ENCODE measurements around the gene TLR8.

TLR8 gene

DNA sequence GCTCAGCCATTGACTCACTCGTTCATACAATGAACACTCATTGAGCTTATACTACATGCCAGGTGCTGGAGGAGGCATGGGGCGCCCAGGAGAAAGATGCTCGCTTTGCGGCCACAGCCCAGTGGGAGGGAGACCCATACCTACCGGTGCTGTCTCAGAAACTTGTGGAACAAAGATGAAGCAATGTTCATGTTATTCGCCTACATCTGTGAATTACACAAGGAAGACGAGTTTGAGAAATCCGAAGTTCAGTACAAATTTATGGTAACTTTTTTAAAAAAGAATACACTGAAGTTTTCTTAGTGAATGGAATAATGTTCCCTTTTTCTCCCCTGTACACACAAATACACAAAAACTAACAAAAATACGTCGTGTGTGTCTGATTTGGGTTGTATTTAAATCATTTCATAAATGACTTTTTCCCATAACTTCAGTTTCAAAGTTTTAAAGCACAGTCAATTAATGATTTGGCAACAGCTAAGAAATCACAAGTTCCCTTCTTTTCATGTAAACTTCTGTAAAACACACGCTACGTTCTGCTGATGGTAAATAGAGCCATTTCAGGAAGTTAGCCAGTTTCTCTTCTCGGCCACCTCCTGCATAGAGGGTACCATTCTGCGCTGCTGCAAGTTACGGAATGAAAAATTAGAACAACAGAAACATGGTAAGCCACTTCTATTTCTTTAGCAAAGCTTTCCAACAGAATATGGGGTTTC, at the start of gene TLR8:
Gene TLR8, plus strand, starts transcription at position 575 of the 716 bp plus-strand sequence. Its CDS starts 87 bp downstream, at position 662.
- no peak for DNase-seq (ENCODE audit: low read depth)

DNA sequence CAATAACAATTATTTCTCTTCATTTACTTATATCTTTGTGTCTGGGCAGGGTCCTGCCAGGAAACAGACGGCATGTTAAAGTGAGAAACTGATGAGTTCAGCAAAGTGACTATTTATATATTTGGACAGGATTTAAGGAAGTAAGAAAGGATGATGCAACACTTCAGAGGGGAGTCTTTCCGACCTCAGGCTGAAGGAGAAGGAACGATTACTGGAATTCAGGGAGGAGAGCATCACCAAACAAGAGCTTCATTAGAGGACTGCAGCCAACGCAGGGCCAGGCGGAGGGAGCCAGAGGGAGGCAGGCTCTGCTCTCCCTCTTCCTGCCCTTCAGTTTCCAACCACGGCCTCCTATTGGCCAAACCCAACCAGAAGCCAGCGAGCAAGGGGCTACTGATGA, 41.1 kb upstream of the TLR8 start:
- DNase-seq (ENCODE audit: low read depth), result no peak

DNA sequence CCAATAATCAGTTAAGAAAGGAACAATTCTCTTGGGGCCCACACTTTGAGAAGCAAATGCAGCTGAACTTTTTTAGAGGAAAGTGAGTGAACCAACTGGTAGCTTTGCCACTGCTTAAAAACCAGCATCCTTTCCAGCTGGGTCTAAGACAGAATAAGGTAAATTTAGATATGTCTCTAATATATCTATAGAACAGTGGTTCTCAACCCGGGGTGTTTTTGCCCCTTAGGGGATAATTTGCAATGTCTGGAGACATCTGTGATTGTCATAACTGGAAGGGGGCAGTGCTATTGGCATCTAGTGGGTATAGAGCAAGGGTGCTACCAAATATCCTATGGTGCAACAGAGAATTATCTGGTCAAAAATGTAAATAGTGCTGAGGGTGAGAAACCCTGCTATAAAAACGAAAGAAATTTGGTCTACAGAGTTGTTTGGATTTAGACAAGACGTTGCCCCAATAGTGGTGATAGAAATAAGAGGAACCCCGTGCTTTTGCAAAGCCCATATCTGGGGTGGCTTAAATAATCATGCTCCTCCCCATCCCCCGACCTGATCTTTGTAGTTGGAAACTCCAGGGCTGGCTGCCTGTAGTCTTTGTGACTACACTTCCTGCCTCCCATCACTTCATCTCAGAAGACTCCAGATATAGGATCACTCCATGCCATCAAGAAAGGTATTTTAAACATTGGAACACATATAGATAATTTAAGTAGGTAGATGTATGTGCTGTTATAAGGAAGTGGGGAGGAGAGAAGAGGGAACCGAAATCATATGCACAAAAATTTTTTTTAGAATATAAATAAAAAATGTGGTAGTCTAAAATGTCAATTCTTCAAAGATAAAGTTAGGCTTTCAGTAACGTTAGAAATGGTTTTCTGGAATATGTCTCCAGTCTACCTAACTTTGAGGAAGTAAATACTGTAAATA, 39.7 kb upstream of the TLR8 start, which contains the start of gene TLR7:
Gene TLR7, plus strand, starts transcription at position 622 of the 927 bp plus-strand sequence. CDS start 507 bp downstream, outside the sequence.
- DNase-seq (ENCODE audit: low read depth), result no peak

DNA sequence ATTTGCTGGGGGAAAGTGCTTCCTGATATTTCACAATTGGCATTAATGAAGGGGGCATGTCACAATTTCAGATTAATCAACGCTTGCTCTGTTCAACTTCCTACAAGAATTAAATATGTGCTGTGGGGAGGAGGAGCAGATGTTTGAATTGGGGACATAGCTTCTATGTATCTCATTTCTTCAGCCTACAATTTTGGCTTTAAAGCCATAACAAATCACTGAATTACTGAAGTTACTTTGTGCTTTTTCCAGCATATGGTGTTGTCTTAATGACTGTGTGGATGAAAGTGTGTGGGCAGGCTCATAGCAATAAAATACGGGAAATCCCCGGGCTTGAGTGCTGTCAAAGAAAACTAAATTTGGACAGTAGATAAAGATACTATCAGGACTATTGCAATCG, 38.7 kb upstream of the TLR8 start:
- DNase-seq (ENCODE audit: low read depth), result no peak

DNA sequence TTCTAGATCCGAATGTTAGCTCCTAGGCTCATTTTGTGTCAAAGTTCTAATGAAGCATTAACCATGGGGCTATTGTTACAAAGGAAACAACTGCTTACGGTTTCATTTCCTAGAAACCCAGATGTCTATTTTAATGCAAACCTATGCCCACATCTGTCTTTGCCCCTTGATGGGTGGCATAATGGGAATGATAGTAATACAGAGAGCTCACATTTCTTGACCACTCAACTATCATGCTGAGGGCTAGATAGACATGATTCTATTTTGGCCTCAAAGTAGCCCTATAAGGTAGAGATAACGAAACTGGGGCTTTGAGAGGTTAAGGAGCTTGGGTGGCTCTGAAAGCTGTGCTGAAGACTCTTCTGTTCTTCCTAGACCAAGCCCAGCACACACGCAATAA, 37.7 kb upstream of the TLR8 start:
- DNase-seq (ENCODE audit: low read depth), result no peak

DNA sequence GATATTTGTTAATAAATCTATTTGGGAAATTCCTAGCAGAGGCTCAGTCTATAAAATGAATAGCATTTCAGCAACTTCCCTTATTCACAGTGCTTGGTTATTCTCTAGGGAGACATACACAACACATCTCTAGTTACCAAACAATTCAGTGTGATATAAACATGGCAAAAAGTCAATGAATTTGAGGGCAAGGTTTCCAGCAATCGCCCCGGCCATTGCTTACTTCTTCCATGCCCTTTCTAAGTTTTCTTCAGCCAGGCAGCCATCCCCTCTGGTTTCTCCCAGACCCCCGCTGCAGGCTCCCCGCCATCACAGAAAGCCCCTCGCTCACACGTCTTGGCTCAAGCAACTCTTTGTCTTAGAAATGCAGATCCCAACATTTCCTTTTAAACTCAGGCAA, 35.2 kb upstream of the TLR8 start:
- DNase-seq (ENCODE audit: low read depth), result no peak

DNA sequence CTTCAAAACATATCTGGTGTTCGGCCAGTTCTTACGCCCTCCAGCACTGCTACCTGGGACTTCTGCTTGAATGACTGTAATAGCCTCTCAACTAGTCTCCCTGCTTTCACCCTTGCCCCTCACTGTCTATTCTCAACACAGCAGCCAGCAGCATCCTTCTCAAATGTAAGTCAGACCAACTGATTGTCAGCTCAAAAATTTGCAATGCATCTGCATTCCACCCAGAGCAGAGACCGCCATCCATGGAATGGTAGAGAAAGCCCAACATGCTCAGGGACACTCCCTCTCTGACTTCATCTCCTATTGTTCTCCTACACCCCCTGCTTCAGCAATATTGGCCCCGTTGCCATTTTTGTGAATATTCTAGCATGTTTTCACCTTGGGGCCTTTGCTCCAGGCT, 33.7 kb upstream of the TLR8 start:
- no peak for DNase-seq (ENCODE audit: low read depth)

DNA sequence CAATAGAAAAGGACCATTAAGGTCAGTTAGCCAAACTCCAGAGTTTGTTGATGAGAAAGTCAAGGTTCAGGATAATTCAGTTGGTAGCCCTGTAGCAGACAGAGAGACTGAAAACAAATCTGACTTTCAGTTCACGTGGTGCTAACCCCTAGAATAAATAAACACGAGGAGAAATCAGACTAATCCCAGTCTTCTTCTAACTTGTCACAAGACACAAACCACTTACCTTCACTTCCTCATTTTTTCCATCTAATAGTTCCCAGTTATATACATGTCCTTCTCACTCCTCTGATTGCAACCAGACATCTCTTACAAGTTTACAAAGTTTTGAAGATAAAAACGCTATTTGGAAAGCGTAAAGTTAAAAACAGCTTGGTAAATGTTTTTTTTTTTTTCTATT, 31.8 kb upstream of the TLR8 start:
- no peak for DNase-seq (ENCODE audit: low read depth)

DNA sequence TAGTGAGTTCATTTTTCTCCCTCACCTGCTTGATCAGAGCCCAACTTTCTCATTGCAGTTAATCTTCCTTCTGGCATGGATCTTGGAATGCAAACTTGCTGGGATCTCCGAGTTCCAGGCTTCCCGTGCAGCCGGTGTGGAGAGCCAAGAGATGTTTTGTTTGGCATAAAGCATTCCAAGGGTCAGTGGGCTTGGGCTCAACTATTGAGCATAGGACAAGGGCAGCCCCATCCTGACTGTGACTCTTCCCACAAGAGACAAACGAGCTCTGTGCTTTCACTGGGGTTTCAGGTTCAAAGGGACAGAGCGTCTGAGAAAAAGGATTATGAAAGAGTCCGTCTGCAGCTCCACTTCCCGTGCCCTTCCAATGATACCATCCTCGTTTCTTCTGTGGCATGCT, 29.0 kb upstream of the TLR8 start:
- no peak for DNase-seq (ENCODE audit: low read depth)

DNA sequence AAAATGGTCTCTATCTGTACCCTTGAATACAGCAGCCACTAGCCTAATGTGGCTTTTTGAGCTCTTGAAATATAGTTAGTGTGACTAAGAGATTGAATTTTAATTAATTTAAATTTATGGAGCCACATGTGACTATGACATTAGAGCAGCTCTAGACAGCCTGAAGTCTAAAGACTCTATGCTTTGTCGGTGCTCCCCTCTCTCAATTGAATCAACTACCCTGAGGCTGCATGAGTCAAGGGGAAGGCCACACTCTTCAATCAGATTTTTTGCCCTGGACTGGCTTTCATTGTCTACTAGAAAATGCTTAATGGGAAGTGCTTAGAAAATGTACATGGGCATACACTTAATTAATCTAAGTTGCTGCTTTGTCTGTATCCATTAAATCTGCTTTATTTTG, 27.9 kb upstream of the TLR8 start:
- no peak for DNase-seq (ENCODE audit: low read depth)

DNA sequence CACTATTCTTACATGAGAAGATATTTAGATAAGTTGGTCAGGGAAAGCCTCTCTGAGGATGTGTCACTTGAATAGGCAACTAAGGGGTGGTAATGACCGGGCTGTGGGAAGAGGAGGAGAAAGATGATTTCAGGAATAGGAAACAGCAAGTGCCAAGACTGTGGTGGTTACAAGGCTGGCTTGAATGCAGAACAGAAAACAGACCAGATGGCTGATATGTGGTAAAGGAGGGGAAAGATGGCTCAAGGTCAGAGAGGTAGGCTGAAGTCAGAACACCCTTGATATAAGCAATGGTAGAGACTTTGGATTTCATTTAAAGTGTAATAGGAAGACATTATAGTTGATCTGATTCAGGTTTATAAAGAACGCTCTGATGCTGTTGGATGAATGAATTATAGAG, 24.5 kb upstream of the TLR8 start:
- no peak for DNase-seq (ENCODE audit: low read depth)

DNA sequence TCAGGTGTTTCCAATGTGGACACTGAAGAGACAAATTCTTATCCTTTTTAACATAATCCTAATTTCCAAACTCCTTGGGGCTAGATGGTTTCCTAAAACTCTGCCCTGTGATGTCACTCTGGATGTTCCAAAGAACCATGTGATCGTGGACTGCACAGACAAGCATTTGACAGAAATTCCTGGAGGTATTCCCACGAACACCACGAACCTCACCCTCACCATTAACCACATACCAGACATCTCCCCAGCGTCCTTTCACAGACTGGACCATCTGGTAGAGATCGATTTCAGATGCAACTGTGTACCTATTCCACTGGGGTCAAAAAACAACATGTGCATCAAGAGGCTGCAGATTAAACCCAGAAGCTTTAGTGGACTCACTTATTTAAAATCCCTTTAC, 20.9 kb upstream of the TLR8 start:
- DNase-seq (ENCODE audit: low read depth), result no peak

DNA sequence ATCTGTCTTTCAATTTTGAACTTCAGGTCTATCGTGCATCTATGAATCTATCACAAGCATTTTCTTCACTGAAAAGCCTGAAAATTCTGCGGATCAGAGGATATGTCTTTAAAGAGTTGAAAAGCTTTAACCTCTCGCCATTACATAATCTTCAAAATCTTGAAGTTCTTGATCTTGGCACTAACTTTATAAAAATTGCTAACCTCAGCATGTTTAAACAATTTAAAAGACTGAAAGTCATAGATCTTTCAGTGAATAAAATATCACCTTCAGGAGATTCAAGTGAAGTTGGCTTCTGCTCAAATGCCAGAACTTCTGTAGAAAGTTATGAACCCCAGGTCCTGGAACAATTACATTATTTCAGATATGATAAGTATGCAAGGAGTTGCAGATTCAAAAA, 19.9 kb upstream of the TLR8 start:
- no peak for DNase-seq (ENCODE audit: low read depth)

DNA sequence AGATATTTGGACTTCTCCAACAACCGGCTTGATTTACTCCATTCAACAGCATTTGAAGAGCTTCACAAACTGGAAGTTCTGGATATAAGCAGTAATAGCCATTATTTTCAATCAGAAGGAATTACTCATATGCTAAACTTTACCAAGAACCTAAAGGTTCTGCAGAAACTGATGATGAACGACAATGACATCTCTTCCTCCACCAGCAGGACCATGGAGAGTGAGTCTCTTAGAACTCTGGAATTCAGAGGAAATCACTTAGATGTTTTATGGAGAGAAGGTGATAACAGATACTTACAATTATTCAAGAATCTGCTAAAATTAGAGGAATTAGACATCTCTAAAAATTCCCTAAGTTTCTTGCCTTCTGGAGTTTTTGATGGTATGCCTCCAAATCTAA, 19.3 kb upstream of the TLR8 start:
- no peak for DNase-seq (ENCODE audit: low read depth)

DNA sequence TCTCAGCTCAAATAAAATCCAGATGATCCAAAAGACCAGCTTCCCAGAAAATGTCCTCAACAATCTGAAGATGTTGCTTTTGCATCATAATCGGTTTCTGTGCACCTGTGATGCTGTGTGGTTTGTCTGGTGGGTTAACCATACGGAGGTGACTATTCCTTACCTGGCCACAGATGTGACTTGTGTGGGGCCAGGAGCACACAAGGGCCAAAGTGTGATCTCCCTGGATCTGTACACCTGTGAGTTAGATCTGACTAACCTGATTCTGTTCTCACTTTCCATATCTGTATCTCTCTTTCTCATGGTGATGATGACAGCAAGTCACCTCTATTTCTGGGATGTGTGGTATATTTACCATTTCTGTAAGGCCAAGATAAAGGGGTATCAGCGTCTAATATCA, 18.7 kb upstream of the TLR8 start:
- DNase-seq (ENCODE audit: low read depth), result no peak

DNA sequence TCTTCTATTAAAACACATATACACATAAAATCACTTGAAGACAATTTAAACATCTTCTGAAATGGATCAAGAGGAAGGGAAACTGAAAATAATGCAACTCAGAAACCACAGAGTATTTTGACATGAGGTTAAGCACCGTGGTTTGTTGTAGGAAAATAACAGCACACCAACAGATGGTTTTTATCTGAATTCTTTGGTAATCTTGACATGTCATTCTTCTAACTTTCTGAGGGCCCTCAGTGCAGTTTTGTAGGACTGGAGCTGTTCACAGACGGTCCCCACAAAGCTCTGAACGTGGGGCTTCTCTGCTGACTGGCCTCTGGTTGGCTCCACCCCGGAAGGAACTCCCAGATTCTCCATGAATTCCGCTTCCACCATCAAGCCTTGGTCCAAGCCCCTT, 16.0 kb upstream of the TLR8 start:
- no peak for DNase-seq (ENCODE audit: low read depth)

DNA sequence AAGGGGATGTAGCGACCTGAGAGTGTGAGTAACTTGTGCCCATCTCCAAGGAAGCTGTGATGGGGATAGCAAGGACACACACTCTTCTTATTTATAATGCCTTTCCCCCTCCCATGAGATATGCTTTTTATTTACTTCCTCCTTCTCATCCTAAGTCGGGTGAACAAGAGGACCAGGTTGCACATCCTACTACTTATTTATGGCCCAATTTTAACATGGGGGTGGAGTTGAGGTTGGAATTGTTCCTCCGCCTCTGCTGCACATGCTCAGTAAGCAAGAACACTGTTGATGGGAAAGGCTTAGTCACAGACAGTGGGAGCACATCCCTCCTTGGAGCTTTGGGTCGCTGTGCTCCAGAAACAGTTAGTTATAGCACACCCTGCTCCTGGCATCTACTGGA, 15.2 kb upstream of the TLR8 start:
- DNase-seq (ENCODE audit: low read depth), result no peak

DNA sequence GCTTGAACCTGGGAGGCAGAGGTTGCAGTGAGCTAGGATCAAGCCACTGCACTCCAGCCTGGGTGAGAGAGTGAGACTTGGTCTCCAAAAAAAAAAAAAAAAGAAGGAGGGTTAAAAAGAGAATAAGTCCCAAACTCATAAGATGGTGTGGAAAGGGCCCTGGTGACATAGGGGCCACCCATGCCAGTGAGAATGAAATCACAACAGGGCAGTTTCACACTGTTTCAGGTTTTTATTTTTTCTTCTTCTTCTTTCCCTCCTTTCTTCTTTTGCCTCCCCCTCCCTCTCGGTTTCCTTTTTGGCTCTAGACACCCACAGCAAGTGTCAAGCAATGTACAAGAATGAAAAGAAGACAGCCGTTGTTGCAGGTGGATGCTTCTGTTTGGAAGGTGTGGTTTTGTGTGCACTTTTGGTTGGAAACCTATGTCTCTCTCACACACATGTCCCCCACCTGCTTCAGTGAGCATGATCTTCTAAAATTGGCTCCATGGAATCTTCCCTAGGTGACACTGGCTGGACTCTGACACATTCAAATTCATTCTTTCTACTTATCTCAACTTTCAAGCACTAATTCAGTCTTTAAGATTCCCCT, 14.4 kb upstream of the TLR8 start:
- no peak for DNase-seq (ENCODE audit: low read depth)

DNA sequence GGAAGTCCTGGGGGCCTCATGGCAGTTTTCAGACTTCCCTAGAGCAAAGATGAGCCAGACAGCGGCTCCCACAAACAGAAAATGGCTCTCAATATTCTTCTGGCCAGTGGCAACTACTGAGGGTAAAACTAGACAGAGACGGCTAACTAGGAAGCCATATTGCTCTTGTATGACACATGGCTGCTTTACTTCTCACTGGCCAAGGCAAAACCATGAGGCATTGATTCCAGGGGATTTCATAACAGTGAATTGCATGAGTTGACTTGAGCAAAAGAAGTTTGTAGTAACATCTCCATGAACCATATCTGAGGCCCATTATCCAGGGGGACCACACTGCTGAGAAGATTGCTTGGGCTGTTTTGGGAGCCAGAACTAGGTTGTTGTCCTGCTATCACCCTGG, 13.7 kb upstream of the TLR8 start:
- no peak for DNase-seq (ENCODE audit: low read depth)

DNA sequence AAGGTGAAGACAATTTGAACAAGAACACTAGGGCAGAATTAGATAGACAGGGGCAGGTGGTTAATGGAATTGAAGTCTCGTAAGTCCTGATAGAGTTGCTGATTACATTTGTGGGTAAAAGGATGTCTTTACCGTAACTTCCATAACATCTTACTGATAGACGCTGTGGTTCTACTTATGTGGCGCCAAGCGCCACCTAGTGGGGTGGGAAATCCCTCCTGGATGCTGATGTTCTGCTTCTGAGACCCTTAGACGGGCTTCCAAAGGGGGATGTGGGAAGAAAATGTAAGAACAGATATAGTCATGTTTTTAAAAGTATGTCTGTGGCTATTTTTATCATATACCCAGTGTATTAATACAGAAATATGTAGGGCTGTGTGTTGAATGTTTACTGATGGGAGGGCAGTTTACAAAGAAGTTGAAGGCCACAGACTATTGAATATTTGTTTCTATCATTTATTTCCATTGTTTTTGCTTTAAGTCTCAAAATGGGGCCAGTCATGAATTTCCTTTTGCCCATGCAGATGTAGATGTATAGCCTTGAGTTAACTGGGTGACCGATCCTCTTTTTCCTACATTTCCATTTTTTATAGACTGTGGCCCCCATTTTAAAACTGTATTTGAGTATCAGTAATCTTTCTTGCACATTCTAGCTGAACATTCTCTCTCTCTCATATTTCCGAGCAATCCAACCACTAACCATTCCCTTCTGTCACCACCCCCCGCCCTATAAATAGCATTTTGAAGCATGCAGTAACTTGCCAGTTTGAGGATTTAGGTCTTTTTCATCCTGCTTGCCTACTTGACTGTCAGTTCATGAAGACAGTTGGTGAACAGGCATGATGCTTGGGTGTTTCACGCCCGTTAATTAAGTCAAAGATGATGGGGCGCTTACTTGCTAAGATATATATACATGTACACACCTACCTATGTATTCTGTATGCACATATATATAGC, 12.1 kb upstream of the TLR8 start:
- DNase-seq (ENCODE audit: low read depth), result peak; percentile 1

DNA sequence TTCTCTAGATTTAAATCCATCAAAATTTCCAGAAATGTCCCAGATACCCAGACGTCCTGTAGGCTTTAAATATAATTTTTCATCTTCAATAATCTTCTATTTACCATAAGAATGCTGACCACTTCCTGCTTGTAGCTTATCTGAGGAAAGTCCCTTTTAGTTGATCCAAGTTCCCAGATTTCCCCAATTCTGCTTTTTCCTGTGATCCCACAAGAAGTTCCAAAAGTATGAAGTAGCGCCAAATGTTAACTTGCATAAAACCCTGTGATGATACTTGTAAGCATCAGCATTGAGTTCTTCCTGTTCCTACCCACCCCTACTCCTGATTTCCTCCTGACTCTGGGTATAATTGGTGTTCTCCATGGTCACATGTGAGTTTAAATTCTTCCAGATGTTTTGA, 10.6 kb upstream of the TLR8 start:
- no peak for DNase-seq (ENCODE audit: low read depth)

DNA sequence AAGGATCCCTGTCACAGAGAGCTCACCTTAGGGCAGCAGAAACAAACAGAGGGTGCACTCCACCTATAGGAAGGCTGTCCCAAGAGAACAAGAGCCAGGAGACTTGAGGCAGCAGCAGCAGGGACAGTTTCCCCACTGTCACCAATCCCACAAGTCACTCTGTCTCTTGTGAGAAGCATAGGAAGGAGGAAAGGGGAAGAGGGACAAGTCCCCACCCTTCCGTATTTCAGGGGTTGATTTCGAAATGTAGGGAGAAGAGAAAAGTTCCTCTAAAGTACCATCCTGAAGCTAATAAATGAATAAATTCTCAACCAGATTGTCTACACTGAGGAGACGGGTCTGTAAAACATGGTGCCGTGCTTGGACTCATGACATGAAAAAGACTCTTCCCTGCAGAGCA, 9.5 kb upstream of the TLR8 start:
- DNase-seq (ENCODE audit: low read depth), result no peak
